ENCODE measurements around the gene VPS37B.
A peak's percentile ranks its signal among the peaks of the same experiment; 100 is the strongest.

VPS37B gene

GRCh38 chr12:122855071-122855829 is 40.7 kb downstream of the VPS37B start:
- intact Hi-C loops (cut with DNase I; ENCODE audit: low total_unique reads) = no loop called here
- no peak for DNase-seq
- no peak overlapping the region for H3K27ac ChIP-seq
- peaks cover 5 to 65% (median 20%) of the 10 kb centered on the region in 3 donors for H3K36me3 ChIP-seq
- H3K9me3 ChIP-seq = no peaks in the 10 kb centered on the region
- no peak overlapping the region for H3K4me3 ChIP-seq
- H3K4me1 ChIP-seq = peaks cover 0 to 37% (median 28%) of the 10 kb centered on the region in 4 donors
- H3K27me3 ChIP-seq = no peaks in the 10 kb centered on the region
- no peak for TF ChIP-seq CTCF (IDR thresholded peaks at IDR 0.05)

- peaks cover 0 to 61% (median 20%) of the 10 kb centered on the region in 3 donors for H3K36me3 ChIP-seq
- H3K4me1 ChIP-seq = peaks cover 0 to 40% (median 28%) of the 10 kb centered on the region in 4 donors
- intact Hi-C loops (cut with DNase I; ENCODE audit: low total_unique reads) = no loop called here
- no peak for DNase-seq
- no peaks in the 10 kb centered on the region for H3K9me3 ChIP-seq
- H3K4me3 ChIP-seq = no peak overlapping the region
- H3K27ac ChIP-seq = no peak overlapping the region
- TF ChIP-seq CTCF (IDR thresholded peaks at IDR 0.05) = no peak
- no peaks in the 10 kb centered on the region for H3K27me3 ChIP-seq
Measured at GRCh38 chr12:122854554-122854953, 41.4 kb downstream of the VPS37B start.

GRCh38 chr12:122853582-122854245 is 42.2 kb downstream of the VPS37B start:
- no peak for TF ChIP-seq CTCF (IDR thresholded peaks at IDR 0.05)
- H3K4me3 ChIP-seq = no peak overlapping the region
- peak overlapping the region; percentile 74 to 77 for H3K27ac ChIP-seq
- no peaks in the 10 kb centered on the region for H3K9me3 ChIP-seq
- peaks cover 0 to 40% (median 32%) of the 10 kb centered on the region in 4 donors for H3K4me1 ChIP-seq
- H3K36me3 ChIP-seq = peaks cover 0 to 57% (median 20%) of the 10 kb centered on the region in 3 donors
- DNase-seq = no peak
- no peaks in the 10 kb centered on the region for H3K27me3 ChIP-seq
- intact Hi-C loops (cut with DNase I; ENCODE audit: low total_unique reads) = no loop called here

GRCh38 chr12:122852336-122853275 is 43.3 kb downstream of the VPS37B start:
- H3K27ac ChIP-seq = peak overlapping the region; percentile 77 to 79
- no peak for DNase-seq
- peaks cover 0 to 52% (median 20%) of the 10 kb centered on the region in 3 donors for H3K36me3 ChIP-seq
- no peaks in the 10 kb centered on the region for H3K27me3 ChIP-seq
- intact Hi-C loops (cut with DNase I; ENCODE audit: low total_unique reads) = no loop called here
- no peak for TF ChIP-seq CTCF (IDR thresholded peaks at IDR 0.05)
- peaks cover 0 to 40% (median 32%) of the 10 kb centered on the region in 4 donors for H3K4me1 ChIP-seq
- H3K9me3 ChIP-seq = no peaks in the 10 kb centered on the region
- no peak overlapping the region for H3K4me3 ChIP-seq

- Histone ChIP-seq H3K4me3 (no peak overlapping the region), H3K27ac (peak overlapping the region; percentile 77 to 79), H3K27me3 (no peaks in the 10 kb centered on the region), H3K9me3 (no peaks in the 10 kb centered on the region), H3K4me1 (peaks cover 0 to 40% (median 32%) of the 10 kb centered on the region in 4 donors), H3K36me3 (peaks cover 0 to 44% (median 12%) of the 10 kb centered on the region in 3 donors)
- intact Hi-C loops (cut with DNase I; ENCODE audit: low total_unique reads) = no loop called here
- peak; percentile 71 to 89 for DNase-seq
- no peak for TF ChIP-seq CTCF (IDR thresholded peaks at IDR 0.05)
Measured at GRCh38 chr12:122851820-122852219, 44.1 kb downstream of the VPS37B start.
